IMR-90 (cell line): ENCODE results near the gene OR11G2. TPM values are rescaled to one million over a fixed set of nuclear protein-coding genes. Genes with fewer than 3 reads are reported as not detected.
"Not testable (repeated sequence)": the region's sequence is repeated elsewhere in the genome, so short reads cannot be mapped to it uniquely, and the experiment has no call there.

Source experiments
- ATAC-seq: fragments of 200-7000 bp; cut with Tn5 transposase; 2 replicates; pipeline ENCODE4 v1.9.1; 2020; ENCODE audit warnings: low read depth, mild to moderate bottlenecking, moderate library complexity
- BruUV-seq: library from RNA; stranded (reverse); fragments of 400-500 nt; replicated peaks from 2 replicates; lab custom pipeline; 2021; lab: Mats Ljungman, UMichigan
- CTCF ChIA-PET: fragments of 300-600 bp; formaldehyde crosslinking; extraction: SDS; loops from one replicate; lab custom pipeline; 2021; ENCODE audit warnings: antibody characterized with exemption; lab: Yijun Ruan, JAX
- POLR2A ChIA-PET: fragments of 300-600 bp; sonication (Branson Sonifier 250); formaldehyde crosslinking; loops from one replicate; lab custom pipeline; 2022; ENCODE audit warnings: antibody characterized with exemption; ENCODE audit not compliant: unreplicated experiment; lab: Charles Lee
- DNase-seq: peaks from one replicate; pipeline ENCODE4 v3.0.0; 2013
- H2AFZ ChIP-seq: replicated peaks from 2 replicates; pipeline ENCODE3; 2013; ENCODE audit warnings: low read length, mild to moderate bottlenecking; ENCODE audit not compliant: poor library complexity
- H2AK5ac ChIP-seq: 2 replicates; pipeline ENCODE4 v1.6.1; 2013; ENCODE audit warnings: low read depth, low read length, inconsistent platforms
- H2AK9ac ChIP-seq: replicated peaks from 2 replicates; pipeline ENCODE3; 2013; ENCODE audit warnings: mild to moderate bottlenecking, low read depth, low read length, moderate library complexity; ENCODE audit not compliant: poor library complexity
- H2BK120ac ChIP-seq: 2 replicates; pipeline ENCODE4 v1.6.1; 2013; ENCODE audit warnings: low read depth, low read length, inconsistent platforms
- H2BK15ac ChIP-seq: 3 replicates; pipeline ENCODE4 v1.6.1; 2013; ENCODE audit warnings: low read depth, low read length, inconsistent platforms
- H2BK20ac ChIP-seq: 2 replicates; pipeline ENCODE4 v1.6.1; 2013; ENCODE audit warnings: low read depth, mild to moderate bottlenecking, inconsistent platforms, low read length, moderate library complexity
- H2BK5ac ChIP-seq: 2 replicates; pipeline ENCODE4 v1.6.1; 2013; ENCODE audit warnings: mild to moderate bottlenecking, low read depth, low read length, inconsistent platforms; ENCODE audit not compliant: poor library complexity, severe bottlenecking
- H3K14ac ChIP-seq: replicated peaks from 2 replicates; pipeline ENCODE4 v1.6.1; 2013; ENCODE audit warnings: low read depth, low read length, inconsistent platforms
- H3K18ac ChIP-seq: 2 replicates; pipeline ENCODE4 v1.6.1; 2013; ENCODE audit warnings: low read depth, low read length, control low read depth
- H3K23ac ChIP-seq: 2 replicates; pipeline ENCODE4 v1.6.1; 2013; ENCODE audit warnings: low read depth, low read length, inconsistent platforms
- H3K27ac ChIP-seq: 2 replicates; pipeline ENCODE4 v1.5.1; 2013; ENCODE audit warnings: mild to moderate bottlenecking, control low read depth, low read length; ENCODE audit not compliant: insufficient read depth
- H3K27me3 ChIP-seq: 2 replicates; pipeline ENCODE4 v1.6.1; 2013; ENCODE audit warnings: low read length; ENCODE audit not compliant: control insufficient read depth, insufficient read depth
- H3K36me3 ChIP-seq: 2 replicates; pipeline ENCODE4 v1.6.1; 2013; ENCODE audit warnings: low read length, mixed read lengths; ENCODE audit not compliant: control insufficient read depth, insufficient read depth
- H3K4ac ChIP-seq: 2 replicates; pipeline ENCODE4 v1.6.1; 2013; ENCODE audit warnings: low read depth, low read length, inconsistent platforms
- H3K4me1 ChIP-seq: 2 replicates; pipeline ENCODE4 v1.6.1; 2013; ENCODE audit warnings: low read length, mixed read lengths; ENCODE audit not compliant: control insufficient read depth, insufficient read depth
- H3K4me2 ChIP-seq: 2 replicates; pipeline ENCODE4 v1.6.1; 2013; ENCODE audit warnings: low read depth, mild to moderate bottlenecking, control low read depth, low read length, moderate library complexity
- H3K4me3 ChIP-seq: 2 replicates; pipeline ENCODE4 v1.5.1; 2013; ENCODE audit warnings: low read depth, mild to moderate bottlenecking, control low read depth, low read length, moderate library complexity; ENCODE audit not compliant: insufficient read depth
- H3K56ac ChIP-seq: 2 replicates; pipeline ENCODE4 v1.6.1; 2013; ENCODE audit warnings: low read length, inconsistent platforms; ENCODE audit not compliant: insufficient read depth; ENCODE audit errors: extremely low read depth
- H3K79me1 ChIP-seq, 2 experiments: 2 replicates each; pipeline ENCODE4 v1.6.1; 2013; ENCODE audit warnings: low read length in 2 of 2, inconsistent platforms in 1 of 2, low read depth in 1 of 2
- H3K9ac ChIP-seq: 2 replicates; pipeline ENCODE4 v1.6.1; 2013; ENCODE audit warnings: low read depth, low read length, control low read depth
- H3K9me1 ChIP-seq: 2 replicates; pipeline ENCODE4 v1.6.1; 2013; ENCODE audit warnings: low read length, inconsistent platforms; ENCODE audit not compliant: insufficient read depth
- H3K9me3 ChIP-seq: 2 replicates; pipeline ENCODE4 v1.6.1; 2013; ENCODE audit warnings: low read length; ENCODE audit not compliant: control insufficient read depth, insufficient read depth
- H4K20me1 ChIP-seq: 2 replicates; pipeline ENCODE4 v1.6.1; 2013; ENCODE audit warnings: low read length, inconsistent platforms; ENCODE audit not compliant: insufficient read depth
- H4K5ac ChIP-seq: 2 replicates; pipeline ENCODE4 v1.6.1; 2013; ENCODE audit warnings: mild to moderate bottlenecking, low read depth, low read length, control low read depth
- H4K8ac ChIP-seq, 2 experiments: 2 replicates each; pipeline ENCODE4 v1.6.1; 2013; ENCODE audit warnings: low read depth in 2 of 2, low read length in 2 of 2, control low read depth in 1 of 2, inconsistent platforms in 1 of 2
- H4K91ac ChIP-seq: 2 replicates; pipeline ENCODE4 v1.6.1; 2013; ENCODE audit warnings: low read depth, low read length, inconsistent platforms; ENCODE audit not compliant: insufficient read depth
- BHLHE40 ChIP-seq: fragments of 150-350 bp; IDR thresholded peaks from 2 replicates; pipeline ENCODE4 v1.6.1; 2016; ENCODE audit warnings: mild to moderate bottlenecking, low read depth, low read length
- CHD1 ChIP-seq: IDR thresholded peaks from 2 replicates; pipeline ENCODE4 v1.6.1; 2012; ENCODE audit warnings: low read depth, low read length, improper control_type of control experiment
- MAFK ChIP-seq: IDR thresholded peaks from 2 replicates; pipeline ENCODE4 v1.6.1; 2012; ENCODE audit warnings: low read depth, low read length, improper control_type of control experiment
- MAZ ChIP-seq: IDR thresholded peaks from 2 replicates; pipeline ENCODE4 v1.6.1; 2012; ENCODE audit warnings: low read depth, mild to moderate bottlenecking, low read length, improper control_type of control experiment, moderate library complexity, borderline replicate concordance
- MXI1 ChIP-seq: IDR thresholded peaks from 2 replicates; pipeline ENCODE4 v1.6.1; 2012; ENCODE audit warnings: low read depth, mild to moderate bottlenecking, low read length, moderate library complexity, borderline replicate concordance
- POLR2A ChIP-seq: IDR thresholded peaks from 2 replicates; pipeline ENCODE4 v1.6.1; 2012; ENCODE audit warnings: mild to moderate bottlenecking, low read depth, low read length
- RFX5 ChIP-seq: IDR thresholded peaks from 2 replicates; pipeline ENCODE4 v1.8.0; 2012; ENCODE audit warnings: low read depth, mild to moderate bottlenecking, low read length, moderate library complexity
- SMC3 ChIP-seq: fragments of 150-350 bp; IDR thresholded peaks from 2 replicates; pipeline ENCODE4 v1.6.1; 2016; ENCODE audit warnings: low read depth, mild to moderate bottlenecking, antibody characterized with exemption, low read length, moderate library complexity
- WGBS, 2 experiments: methylation state at CpG; one replicate each; pipeline versions ENCODE4 v1.1.5 to v1.1.7; 2013; ENCODE audit warnings: missing lambda C conversion rate in 2 of 2; ENCODE audit not compliant: insufficient read length in 1 of 2; ENCODE audit errors: extremely low coverage in 2 of 2; 5-methylcytosine and 5-hydroxymethylcytosine counted together
- dilution Hi-C: fragments of 300-500 bp; cut with HindIII; formaldehyde crosslinking; loops from one replicate; pipeline ENCODE4 v1.14.3; 2018; ENCODE audit warnings: low sequenced_read_pairs; ENCODE audit not compliant: unreplicated experiment
- in situ Hi-C: fragments of 300-500 bp; cut with MboI; formaldehyde crosslinking; loops from 3 replicates; pipeline ENCODE4 v1.14.3; 2019; ENCODE audit warnings: low sequenced_read_pairs, inconsistent platforms, mixed read lengths
- intact Hi-C: fragments of 100-400 bp; cut with micrococcal nuclease; formaldehyde crosslinking; loops from 2 replicates; pipeline ENCODE4 v1.10.0; 2022
- polyA plus RNA-seq, 3 experiments: library from polyadenylated mRNA; depleted of rRNA; stranded (reverse); fragments of >200 nt; gene quantifications; 2 replicates each; pipeline ENCODE4 v1.2.3, GENCODE V29; 2012; ENCODE audit warnings: low replicate concordance in 1 of 3
- total RNA-seq: library from RNA; depleted of rRNA; stranded (reverse); fragments of >200 nt; gene quantifications from 2 replicates; pipeline ENCODE4 v1.2.3, GENCODE V29; 2012

The OR11G2 gene
- total and polyA plus RNA-seq, 2 of the 4 experiments (the other 2 are of a cell fraction), result not detected

DNA sequence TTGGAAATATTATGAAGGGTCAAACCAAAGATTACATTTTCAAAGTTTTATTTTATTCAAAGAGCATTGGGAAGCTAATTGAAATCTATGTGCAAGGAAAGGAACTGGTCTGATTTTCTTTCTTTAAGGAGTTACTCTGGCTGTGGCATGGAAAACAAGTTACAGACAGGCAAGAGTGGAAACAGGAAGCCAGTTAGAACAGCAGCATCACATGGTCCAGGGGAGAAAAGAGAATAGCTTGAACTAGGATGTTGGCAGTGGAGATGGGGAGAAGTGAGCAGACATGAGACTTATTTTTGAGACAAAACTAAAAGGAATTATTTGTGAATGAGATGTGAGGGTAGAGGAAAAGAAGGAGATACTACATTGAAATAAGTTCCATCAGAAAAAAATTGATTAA is 3.4 kb downstream of the OR11G2 start:
- no peak overlapping the region for H3K23ac ChIP-seq
- no peak overlapping the region for H2AK9ac ChIP-seq
- ChIA-PET POLR2A (no interaction called here), CTCF (no interaction called here)
- DNase-seq (no peak), ATAC-seq (no peak)
- in situ Hi-C loops, result no loop called here
- no peak overlapping the region for H2AFZ ChIP-seq
- no peak overlapping the region for H4K91ac ChIP-seq
- no peaks in the 10 kb centered on the region for H3K79me1 ChIP-seq
- H2BK20ac ChIP-seq, result no peak overlapping the region
- no peaks in the 10 kb centered on the region for H4K20me1 ChIP-seq
- H2BK120ac ChIP-seq, result no peak overlapping the region
- no peak overlapping the region for H2BK5ac ChIP-seq
- H4K5ac ChIP-seq, result no peak overlapping the region
- no peak overlapping the region for H3K4me2 ChIP-seq
- H2AK5ac ChIP-seq, result no peak overlapping the region
- H3K9ac ChIP-seq, result no peak overlapping the region
- no peak overlapping the region for H3K14ac ChIP-seq
- no peak overlapping the region for H3K18ac ChIP-seq
- no TSS peak for BruUV-seq
- H2BK15ac ChIP-seq, result no peak overlapping the region
- H3K9me3 ChIP-seq, result peaks cover 5% of the 10 kb centered on the region; the same call in 1 of the 2 replicates
- no peak for TF ChIP-seq MAZ
- no peak for TF ChIP-seq BHLHE40
- no peak for TF ChIP-seq POLR2A
- no peak for TF ChIP-seq SMC3
- no peak for TF ChIP-seq RFX5
- no peak for TF ChIP-seq CHD1
- TF ChIP-seq MAFK, result no peak
- no peak for TF ChIP-seq MXI1
- H3K4me3 ChIP-seq, result no peak overlapping the region
- intact Hi-C loops, result no loop called here
- H3K27me3 ChIP-seq, result no peaks in the 10 kb centered on the region
- no peak overlapping the region for H4K8ac ChIP-seq
- H3K4me1 ChIP-seq, result no peaks in the 10 kb centered on the region
- no peaks in the 10 kb centered on the region for H3K9me1 ChIP-seq
- no peaks in the 10 kb centered on the region for H3K36me3 ChIP-seq
- dilution Hi-C loops, result no loop called here
- no peak overlapping the region for H3K56ac ChIP-seq
- H3K27ac ChIP-seq, result no peak overlapping the region
- H3K4ac ChIP-seq, result no peak overlapping the region

DNA sequence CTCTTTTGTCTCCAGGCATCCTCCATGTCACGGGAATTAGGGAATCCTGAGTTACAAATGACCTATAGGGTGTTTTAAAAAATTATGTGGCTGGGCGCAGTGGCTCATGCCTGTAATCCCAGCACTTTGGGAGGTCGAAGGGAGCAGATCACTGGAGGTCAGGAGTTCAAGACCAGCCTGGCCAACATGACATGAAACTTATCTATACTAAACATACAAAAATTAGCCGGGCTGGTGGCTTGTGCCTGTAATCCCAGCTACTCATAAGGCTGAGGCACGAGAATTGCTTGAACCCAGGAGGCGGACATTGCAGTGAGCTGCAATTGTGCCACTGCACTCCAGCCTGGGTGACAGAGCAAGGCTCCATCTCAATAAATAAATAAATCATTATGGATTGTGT is 4.5 kb downstream of the OR11G2 start:
- H4K20me1 ChIP-seq, H2BK5ac ChIP-seq, H3K14ac ChIP-seq, CTCF ChIA-PET, POLR2A ChIA-PET, H3K9me3 ChIP-seq, ATAC-seq, H3K9me1 ChIP-seq, H2AFZ ChIP-seq, H3K27me3 ChIP-seq, dilution Hi-C loops, H3K9ac ChIP-seq, H3K4me2 ChIP-seq, H4K91ac ChIP-seq, H2BK120ac ChIP-seq, H3K36me3 ChIP-seq, DNase-seq, H3K23ac ChIP-seq, in situ Hi-C loops, H3K27ac ChIP-seq, H4K8ac ChIP-seq, H2BK15ac ChIP-seq, BruUV-seq, H3K79me1 ChIP-seq, H4K5ac ChIP-seq, intact Hi-C loops, H3K4ac ChIP-seq, H2BK20ac ChIP-seq, H2AK5ac ChIP-seq, H3K18ac ChIP-seq, H3K56ac ChIP-seq, H3K4me3 ChIP-seq, H3K4me1 ChIP-seq, H2AK9ac ChIP-seq: not testable (repeated sequence)
- WGBS, 2 experiments, result 0% methylated on average over 1 of the region's 6 CpGs; no CpG with 5 or more reads in 1 of the 2 experiments
